Testis (tissue), 2 donors: ENCODE data around the gene CMTM4.

ENCODE experiments used
- CTCF ChIP-seq, 3 experiments: fragments of 450-650 bp in 2 of 3; fragments of 200-600 bp in 1 of 3; sonication (generic) in 1 of 3; IDR thresholded peaks; one replicate each; pipeline ENCODE4 v1.5.1; 2016 to 2019; ENCODE audit warnings: antibody characterized with exemption in 3 of 3, mild to moderate bottlenecking in 2 of 3, moderate library complexity in 1 of 3
- POLR2A ChIP-seq: fragments of 450-650 bp; IDR thresholded peaks from one replicate; pipeline ENCODE4 v1.6.1; 2017; ENCODE audit warnings: antibody characterized with exemption, mild to moderate bottlenecking, moderate library complexity

- no peak for TF ChIP-seq CTCF (IDR thresholded peaks at IDR 0.05)
- TF ChIP-seq POLR2A, result no peak
Measured at GRCh38 chr16:66731101-66731500, 34.6 kb upstream of the CMTM4 start.
